Stomach (tissue), 9 donors: ENCODE data around the gene RAB3D. TPM values are rescaled to one million over a fixed set of nuclear protein-coding genes. Genes with fewer than 3 reads are reported as not detected.
A peak's percentile ranks its signal among the peaks of the same experiment; 100 is the strongest.
"Not testable (repeated sequence)": the region's sequence is repeated elsewhere in the genome, so short reads cannot be mapped to it uniquely, and the experiment has no call there.

Source experiments
- DNase-seq, 2 donors: peaks; one replicate each; pipeline versions ENCODE4 v3.0.0 to v3.0.0-alpha.2; 2013 to 2019
- H3K27ac ChIP-seq, 5 donors: fragments of 200-600 bp in 4 of 5; sonication (generic) in 4 of 5; one replicate each; pipeline ENCODE4 v1.5.1; 2013 to 2019; ENCODE audit warnings: mild to moderate bottlenecking in 1 of 5, moderate library complexity in 1 of 5
- H3K27me3 ChIP-seq, 3 donors: fragments of 200-600 bp; sonication (generic); one replicate each; pipeline ENCODE4 v1.5.1; 2017 to 2019; ENCODE audit warnings: mixed run types in 1 of 3
- H3K36me3 ChIP-seq, 4 donors: fragments of 200-600 bp; sonication (generic); 1 replicate in 3 of 4; 2 replicates in 1 of 4; pipeline ENCODE4 v1.5.1; 2016 to 2019
- H3K4me1 ChIP-seq, 4 donors: fragments of 200-600 bp; sonication (generic); one replicate each; pipeline ENCODE4 v1.5.1; 2016 to 2019
- H3K4me3 ChIP-seq, 4 donors: fragments of 200-600 bp; sonication (generic) in 3 of 4; one replicate each; pipeline ENCODE4 v1.5.1; 2016 to 2019; ENCODE audit warnings: mild to moderate bottlenecking in 1 of 4
- H3K9me3 ChIP-seq, 4 donors: fragments of 200-600 bp; sonication (generic); one replicate each; pipeline ENCODE4 v1.5.1; 2016 to 2019
- CTCF ChIP-seq, 7 experiments: fragments of 450-650 bp in 4 of 7; fragments of 200-600 bp in 3 of 7; sonication (generic) in 3 of 7; IDR thresholded peaks; one replicate each; pipeline ENCODE4 v1.5.1; 2016 to 2019; ENCODE audit warnings: antibody characterized with exemption in 7 of 7, control low read depth in 2 of 7, mild to moderate bottlenecking in 1 of 7
- EP300 ChIP-seq: sonication (generic); formaldehyde crosslinking; IDR thresholded peaks from one replicate; pipeline ENCODE4 v1.6.1; 2017; ENCODE audit warnings: antibody characterized with exemption
- POLR2A ChIP-seq, 4 donors: fragments of 450-650 bp; IDR thresholded peaks; one replicate each; pipeline ENCODE4 v1.6.1; 2016; ENCODE audit warnings: antibody characterized with exemption in 4 of 4, control low read depth in 2 of 4, mild to moderate bottlenecking in 1 of 4, moderate library complexity in 1 of 4
- POLR2AphosphoS5 ChIP-seq, 3 donors: sonication (generic); formaldehyde crosslinking; IDR thresholded peaks; one replicate each; pipeline ENCODE4 v1.6.1; 2016; ENCODE audit warnings: antibody characterized with exemption in 3 of 3
- WGBS, 5 donors: extraction: QIAGEN DNeasy Blood & Tissue Kit in 3 of 5; methylation state at CpG; one replicate each; pipeline versions ENCODE4 v1.1.5 to v1.1.7; 2013 to 2018; 5-methylcytosine and 5-hydroxymethylcytosine counted together
- intact Hi-C: fragments of 100-400 bp; cut with DNase I; formaldehyde crosslinking; loops from one replicate; pipeline ENCODE4 v1.15.1; 2023; ENCODE audit warnings: low total_unique reads
- polyA plus RNA-seq, 3 donors: library from polyadenylated mRNA; stranded (reverse); fragments of 200-250 nt; gene quantifications; one replicate each; pipeline ENCODE4 v1.2.3, GENCODE V29; 2013
- total RNA-seq, 5 donors: library from RNA; depleted of rRNA; stranded (reverse); fragments of >200 nt; gene quantifications; one replicate each; pipeline versions ENCODE4 v1.1.0 to v1.2.3, GENCODE V29; 2014 to 2016
- donor health status: healthy with polysubstance abuse.
- donor health status: Bipolar disorder and iron deficiency.
- donor health status: healthy.

RAB3D gene
- total and polyA plus RNA-seq, 8 donors, result 11.6 to 63.3 (median 19.0) TPM

- intact Hi-C loops, result no loop called here
- H3K27ac ChIP-seq, result peak within 1 kb of the TSS; percentile 79 to 91 (median 88)
- TF ChIP-seq POLR2AphosphoS5 (IDR thresholded peaks at IDR 0.05) (peak; percentile 90 to 93 (median 91)), POLR2A (IDR thresholded peaks at IDR 0.05) (peak in 1 of 4 donors; percentile 24), CTCF (IDR thresholded peaks at IDR 0.05) (peak in 1 of 7 experiments; percentile 12), EP300 (peak; percentile 23)
- H3K9me3 ChIP-seq, result peaks cover 0 to 8% (median 0%) of the 10 kb centered on the region in 4 donors
- peak within 1 kb of the TSS; percentile 59 to 69 (median 64) for H3K4me3 ChIP-seq
- H3K4me1 ChIP-seq, result peaks cover 30 to 46% (median 40%) of the 10 kb centered on the region in 4 donors
- no peaks in the 10 kb centered on the region for H3K27me3 ChIP-seq
- peaks cover 0 to 23% (median 11%) of the 10 kb centered on the region in 4 donors for H3K36me3 ChIP-seq
- WGBS, 5 donors, result 0 to 1% (median 0%) methylated on average over 35 to 50 of the region's 50 CpGs
- peak; percentile 99 for DNase-seq
Observed at GRCh38 chr19:11346104-11346940, 6.9 kb upstream of the RAB3D start, which contains the start of the genes CCDC159 and TMEM205. Gene CCDC159, plus strand, starts transcription at chr19:11346519. Its CDS starts 88 bp downstream, at chr19:11346607. Gene TMEM205, minus strand, starts transcription at chr19:11346268. Its CDS starts 649 bp downstream, at chr19:11345619.

GRCh38 chr19:11345122-11345803, 5.8 kb upstream of the RAB3D start:
- Histone ChIP-seq H3K9me3 (peaks cover 0 to 8% (median 0%) of the 10 kb centered on the region in 4 donors), H3K36me3 (peaks cover 0 to 25% (median 12%) of the 10 kb centered on the region in 4 donors), H3K4me1 (peaks cover 30 to 46% (median 40%) of the 10 kb centered on the region in 4 donors), H3K27me3 (no peaks in the 10 kb centered on the region), H3K27ac (peak overlapping the region; percentile 79 to 91 (median 88)), H3K4me3 (peak overlapping the region; percentile 59 to 69 (median 64))
- intact Hi-C loops, result no loop called here
- DNase-seq, result no peak
- 33 to 38% (median 35%) methylated on average over 15 of the region's 15 CpGs for WGBS, 5 donors
- TF ChIP-seq POLR2A (IDR thresholded peaks at IDR 0.05) (no peak), EP300 (no peak), POLR2AphosphoS5 (IDR thresholded peaks at IDR 0.05) (no peak), CTCF (IDR thresholded peaks at IDR 0.05) (no peak)

- Histone ChIP-seq H3K36me3 (peaks cover 0 to 19% (median 10%) of the 10 kb centered on the region in 4 donors), H3K27me3 (no peaks in the 10 kb centered on the region), H3K9me3 (no peaks in the 10 kb centered on the region), H3K4me3 (no peak overlapping the region), H3K4me1 (peaks cover 43 to 67% (median 62%) of the 10 kb centered on the region in 4 donors), H3K27ac (peak overlapping the region in 1 of 5 donors; percentile 91)
- intact Hi-C loops, result no loop called here
- no peak for DNase-seq
- TF ChIP-seq CTCF (IDR thresholded peaks at IDR 0.05) (no peak), POLR2AphosphoS5 (IDR thresholded peaks at IDR 0.05) (no peak), POLR2A (IDR thresholded peaks at IDR 0.05) (no peak)
- 84 to 95% (median 92%) methylated on average over 3 of the region's 3 CpGs for WGBS, 5 donors
Observed at GRCh38 chr19:11342429-11342828, 3.0 kb upstream of the RAB3D start.

- H3K9me3 ChIP-seq, intact Hi-C loops, DNase-seq, H3K27me3 ChIP-seq: not testable (repeated sequence)
- H3K36me3 ChIP-seq, result peaks cover 17 to 43% (median 32%) of the 10 kb centered on the region in 4 donors
- H3K4me3 ChIP-seq, result peak overlapping the region in 3 of 4 donors; percentile 69 to 94 (median 92)
- H3K4me1 ChIP-seq, result peaks cover 29 to 61% (median 50%) of the 10 kb centered on the region in 4 donors
- H3K27ac ChIP-seq, result peak overlapping the region; percentile 90 to 91 (median 90)
- WGBS, 5 donors, result 78 to 90% (median 82%) methylated on average over 8 of the region's 8 CpGs
Observed at GRCh38 chr19:11340099-11340467, 626 bp upstream of the RAB3D start.
